GM20000 (cell line): ENCODE results near the gene MYRF.

Experiments
- DNase-seq: peaks from one replicate; pipeline ENCODE4 v3.0.0; 2012; ENCODE audit warnings: low spot score
- TF ChIP-seq, protein P1 (sequence below): IDR thresholded peaks from 2 replicates; pipeline ENCODE4 v1.5.1; 2012; ENCODE audit warnings: mild to moderate bottlenecking, control low read depth; ENCODE audit errors: extremely low read depth, missing control alignments

Gene MYRF

DNA sequence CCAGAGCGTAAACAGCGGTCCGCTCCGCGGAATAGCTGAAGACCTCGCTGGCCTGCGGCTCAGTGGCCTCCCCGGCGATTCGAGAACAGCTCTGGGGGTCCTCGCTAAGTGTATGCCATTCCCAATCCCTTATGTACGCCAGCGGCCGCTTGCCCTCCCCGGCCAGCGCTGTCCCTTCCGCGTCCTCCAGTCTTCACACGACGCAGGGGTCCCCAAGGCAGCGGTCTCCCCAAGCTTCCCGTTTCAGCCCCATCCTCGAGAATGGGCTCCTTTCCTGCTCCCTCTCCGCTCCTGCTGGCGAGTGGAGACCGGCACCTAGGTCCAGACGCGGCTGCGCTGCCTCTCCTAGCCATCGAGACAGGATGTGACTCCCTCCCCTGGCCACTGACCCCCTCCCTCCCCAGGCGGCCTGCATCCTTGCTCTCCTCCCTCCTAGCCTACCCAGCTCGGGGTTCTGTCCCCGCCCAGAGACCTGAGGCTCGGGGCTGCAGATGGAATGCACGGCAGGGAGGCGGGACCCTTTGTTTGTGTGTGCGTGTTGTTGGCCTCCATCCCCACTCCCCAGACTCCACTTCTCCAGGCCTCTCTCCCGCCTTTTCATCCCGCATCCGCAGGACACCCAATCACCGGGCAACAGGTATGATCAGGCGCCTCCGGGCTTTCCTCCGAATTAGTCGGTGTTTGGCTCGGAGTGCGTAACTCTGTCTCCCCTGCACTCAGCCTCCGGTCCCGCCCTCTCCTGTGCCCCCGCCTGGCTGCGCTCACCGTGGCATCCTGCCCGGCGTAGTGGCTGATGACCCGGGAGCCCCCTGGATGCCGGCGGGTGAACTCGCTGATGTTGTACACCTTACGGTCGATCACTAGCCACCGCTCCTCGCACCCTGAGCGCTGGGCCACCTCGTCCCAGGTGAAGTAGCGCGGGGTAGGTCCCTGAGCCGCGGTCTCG is 63.6 kb downstream of the MYRF start:
- DNase-seq, result peak; percentile 72
- TF ChIP-seq, protein P1, sequence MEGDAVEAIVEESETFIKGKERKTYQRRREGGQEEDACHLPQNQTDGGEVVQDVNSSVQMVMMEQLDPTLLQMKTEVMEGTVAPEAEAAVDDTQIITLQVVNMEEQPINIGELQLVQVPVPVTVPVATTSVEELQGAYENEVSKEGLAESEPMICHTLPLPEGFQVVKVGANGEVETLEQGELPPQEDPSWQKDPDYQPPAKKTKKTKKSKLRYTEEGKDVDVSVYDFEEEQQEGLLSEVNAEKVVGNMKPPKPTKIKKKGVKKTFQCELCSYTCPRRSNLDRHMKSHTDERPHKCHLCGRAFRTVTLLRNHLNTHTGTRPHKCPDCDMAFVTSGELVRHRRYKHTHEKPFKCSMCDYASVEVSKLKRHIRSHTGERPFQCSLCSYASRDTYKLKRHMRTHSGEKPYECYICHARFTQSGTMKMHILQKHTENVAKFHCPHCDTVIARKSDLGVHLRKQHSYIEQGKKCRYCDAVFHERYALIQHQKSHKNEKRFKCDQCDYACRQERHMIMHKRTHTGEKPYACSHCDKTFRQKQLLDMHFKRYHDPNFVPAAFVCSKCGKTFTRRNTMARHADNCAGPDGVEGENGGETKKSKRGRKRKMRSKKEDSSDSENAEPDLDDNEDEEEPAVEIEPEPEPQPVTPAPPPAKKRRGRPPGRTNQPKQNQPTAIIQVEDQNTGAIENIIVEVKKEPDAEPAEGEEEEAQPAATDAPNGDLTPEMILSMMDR, result no peak

DNA sequence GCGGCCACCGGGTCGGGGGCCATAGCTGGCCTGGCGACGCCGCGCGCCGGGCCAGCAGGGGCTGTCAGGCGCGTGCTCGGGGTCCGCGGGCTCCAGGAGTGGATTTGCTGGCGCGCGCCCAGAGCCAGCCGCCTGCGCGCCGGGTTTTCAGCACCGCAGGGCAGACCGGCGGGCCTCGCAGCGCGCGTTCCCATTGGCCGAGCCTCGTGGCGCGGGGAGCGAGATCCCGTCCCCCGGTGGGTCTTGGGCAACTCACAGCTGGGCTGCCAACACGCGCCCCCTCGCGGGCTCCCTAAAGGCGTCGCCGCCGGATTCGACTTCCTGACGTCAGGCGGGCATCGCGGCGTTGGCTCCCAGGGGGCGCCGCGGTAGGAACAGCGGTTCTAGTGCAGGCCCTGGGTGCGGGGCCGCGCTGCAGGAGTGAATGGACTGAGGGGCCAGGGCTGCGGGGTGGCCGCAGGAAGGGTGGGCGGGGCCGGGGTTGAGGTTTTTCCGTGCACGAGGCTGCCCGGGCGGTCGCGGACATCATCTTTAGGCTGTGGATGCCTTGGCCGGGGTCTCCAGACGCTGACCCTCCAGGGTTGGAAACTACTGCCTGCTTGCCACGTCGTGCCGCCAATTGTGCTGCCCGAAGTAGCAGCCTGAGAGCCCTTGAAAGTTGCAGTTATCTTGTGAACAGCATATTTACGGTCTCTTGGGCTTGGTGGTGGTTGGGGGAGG is 64.5 kb downstream of the MYRF start, which contains the start of gene FADS1:
FADS1 (minus strand) TSS at position 268 of the 720 bp plus-strand sequence; CDS start at position 194, 74 bp downstream.
- peak; percentile 89 for DNase-seq
- TF ChIP-seq, protein P1, result peak; percentile 64

DNA sequence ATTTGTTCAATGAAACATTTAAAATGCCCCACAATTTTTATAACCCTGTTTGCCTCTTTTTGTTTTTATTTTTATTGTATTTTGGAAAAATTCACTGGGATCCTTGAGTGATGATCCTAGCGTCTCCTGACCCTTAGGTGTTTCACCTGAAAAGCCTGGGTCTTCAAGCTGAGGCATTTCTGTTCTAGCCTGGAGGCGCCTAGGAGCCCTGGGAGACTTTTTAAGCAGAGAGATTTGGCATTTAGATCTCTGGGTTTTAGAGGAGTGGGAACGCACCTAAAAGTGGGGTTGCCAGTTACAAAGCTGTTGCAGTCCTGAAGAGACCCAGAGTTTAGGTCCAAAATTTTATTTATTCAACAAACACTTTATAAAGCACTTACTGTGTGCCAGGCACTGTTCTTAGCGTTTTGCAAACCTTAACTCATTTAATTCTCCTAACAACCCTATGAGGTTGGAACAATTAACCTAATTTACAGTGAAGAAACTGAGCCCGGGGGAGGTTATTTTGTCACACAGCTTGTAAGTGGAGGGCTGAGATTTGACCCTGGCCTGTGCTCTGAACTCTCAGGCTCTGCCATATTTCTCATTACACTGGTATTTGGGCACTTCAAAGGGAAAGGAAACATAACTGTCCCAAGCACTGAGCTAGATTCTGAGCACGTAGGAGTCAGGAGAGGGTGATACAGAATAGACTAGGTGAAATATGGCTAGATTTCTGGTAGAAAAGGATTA is 65.2 kb downstream of the MYRF start:
- no peak for DNase-seq
- TF ChIP-seq, protein P1, result no peak

DNA sequence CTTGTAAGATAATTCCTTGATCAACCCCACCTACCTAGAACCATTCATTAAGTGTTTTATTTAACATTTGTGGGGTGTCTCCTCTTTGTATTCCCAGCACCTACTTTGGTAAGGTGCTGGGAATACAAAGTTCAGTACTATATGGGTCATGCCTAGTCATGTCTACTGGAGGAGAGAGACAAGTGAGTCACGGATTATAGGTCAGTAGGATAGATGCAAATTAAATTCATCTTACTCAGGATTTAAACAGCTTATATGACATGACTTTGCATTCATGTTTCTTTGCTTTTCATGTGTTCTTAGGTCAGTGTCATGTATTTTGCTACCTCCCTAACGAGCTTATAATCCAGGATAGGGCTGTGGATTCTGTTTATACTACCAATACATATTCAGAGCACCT is 67.7 kb downstream of the MYRF start:
- TF ChIP-seq, protein P1, result no peak
- DNase-seq, result no peak

DNA sequence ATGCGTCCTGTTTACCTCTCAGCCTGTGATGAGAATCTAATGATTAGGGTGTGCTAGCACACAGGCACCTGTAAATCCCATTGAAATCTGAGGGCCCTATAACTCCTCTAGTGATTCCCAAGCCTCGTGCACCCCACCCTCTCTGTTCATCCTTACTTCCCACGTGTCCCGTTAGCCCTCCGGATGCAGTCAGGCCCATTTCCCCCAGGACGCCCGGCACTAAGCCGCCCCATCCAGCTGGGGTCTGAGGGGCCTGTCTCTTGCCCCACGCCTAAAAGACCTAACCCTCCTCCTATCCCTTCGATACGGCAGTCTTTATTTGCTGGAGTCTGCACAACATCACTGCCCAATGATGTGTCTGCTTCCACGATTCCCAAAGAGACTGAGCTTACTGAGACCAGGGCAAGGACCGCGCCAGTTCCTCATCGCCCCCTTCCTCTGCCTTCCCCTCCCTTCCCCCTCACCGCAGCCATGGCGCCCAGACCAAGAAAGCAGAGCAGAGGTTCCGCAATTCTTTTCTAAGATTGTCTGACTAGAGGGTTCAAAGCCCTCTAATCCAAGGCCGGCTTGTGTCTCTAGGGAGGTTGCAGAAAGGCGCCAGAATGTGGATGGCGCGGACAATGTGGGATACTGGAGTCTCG is 74.6 kb downstream of the MYRF start:
- DNase-seq, result peak; percentile 45
- TF ChIP-seq, protein P1, result no peak

DNA sequence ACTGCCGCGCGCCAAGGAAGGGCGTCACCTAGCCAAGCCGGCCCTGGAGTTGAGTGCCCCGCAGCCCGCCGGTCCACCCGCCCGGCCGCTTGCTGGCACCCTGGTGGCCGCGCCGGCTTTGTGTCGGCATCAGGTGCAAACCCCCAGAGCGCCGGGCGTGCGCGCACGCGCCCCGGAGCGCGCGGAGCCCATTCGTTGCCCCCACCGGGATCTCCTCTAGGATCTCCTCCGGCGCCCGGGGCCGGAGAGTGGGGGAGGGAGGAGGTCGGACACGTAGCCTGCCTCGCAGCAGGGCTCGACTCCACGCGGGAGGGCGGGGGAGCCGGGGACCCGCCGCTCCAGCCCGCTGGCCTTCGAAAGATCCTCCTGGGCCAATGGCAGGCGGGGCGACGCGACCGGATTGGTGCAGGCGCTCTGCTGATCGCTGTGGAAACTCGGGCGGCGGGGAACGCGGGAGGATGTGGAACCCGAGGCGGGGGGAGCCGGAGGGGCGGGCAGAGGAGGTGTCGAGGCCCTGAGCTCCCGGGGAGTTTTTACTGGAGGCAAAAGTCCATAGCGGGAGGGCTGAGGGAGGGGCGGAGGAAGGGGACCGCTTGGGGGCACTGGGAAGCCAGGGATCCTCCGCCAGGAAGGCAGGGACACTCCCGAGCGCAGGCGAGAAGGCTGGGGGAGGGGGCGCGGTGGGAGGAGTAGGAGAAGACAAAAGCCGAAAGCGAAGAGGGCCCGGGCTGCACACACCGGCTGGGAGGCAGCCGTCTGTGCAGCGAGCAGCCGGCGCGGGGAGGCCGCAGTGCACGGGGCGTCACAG is 75.3 kb downstream of the MYRF start, which contains the start of gene FADS2:
FADS2 (plus strand) TSS at position 730 of the 808 bp plus-strand sequence. CDS start 91 bp downstream, outside the sequence.
- TF ChIP-seq, protein P1, result no peak
- peak; percentile 95 for DNase-seq
